GM18519 (cell line): Measurements from ENCODE around the gene TMEM207.

Source experiments
- ATAC-seq: cut with Tn5 transposase; IDR thresholded peaks from one replicate; pipeline ENCODE4 v1.9.1; 2021; ENCODE audit warnings: mild to moderate bottlenecking, moderate library complexity; ENCODE audit not compliant: unreplicated experiment, low FRiP score

Gene TMEM207

DNA sequence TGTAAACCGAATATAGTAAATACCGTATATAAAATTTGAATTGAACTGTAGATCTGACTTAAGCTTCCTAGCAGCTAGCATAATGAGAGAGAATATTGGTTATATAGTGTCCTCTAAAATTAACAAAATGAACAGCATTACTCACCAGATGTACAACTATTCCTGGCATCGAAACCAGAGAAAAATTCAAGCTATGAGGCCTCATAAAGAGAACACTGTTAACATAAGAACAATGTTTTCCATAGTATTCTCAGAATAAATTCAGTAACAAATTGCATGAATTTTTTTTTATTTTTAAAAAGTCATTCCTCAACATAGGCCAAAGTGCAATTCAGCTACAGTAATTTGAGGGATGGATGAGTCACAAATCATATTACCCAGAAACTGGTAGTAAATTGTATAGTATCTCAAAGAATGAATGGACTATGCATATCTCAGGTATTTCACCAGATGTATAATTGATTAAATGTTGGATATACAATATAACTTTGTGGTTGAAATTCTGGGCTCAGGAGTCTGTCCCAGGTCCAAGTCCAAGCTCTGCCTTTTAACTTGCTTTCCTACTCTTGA is 5.0 kb downstream of the TMEM207 start:
- ATAC-seq = no peak

DNA sequence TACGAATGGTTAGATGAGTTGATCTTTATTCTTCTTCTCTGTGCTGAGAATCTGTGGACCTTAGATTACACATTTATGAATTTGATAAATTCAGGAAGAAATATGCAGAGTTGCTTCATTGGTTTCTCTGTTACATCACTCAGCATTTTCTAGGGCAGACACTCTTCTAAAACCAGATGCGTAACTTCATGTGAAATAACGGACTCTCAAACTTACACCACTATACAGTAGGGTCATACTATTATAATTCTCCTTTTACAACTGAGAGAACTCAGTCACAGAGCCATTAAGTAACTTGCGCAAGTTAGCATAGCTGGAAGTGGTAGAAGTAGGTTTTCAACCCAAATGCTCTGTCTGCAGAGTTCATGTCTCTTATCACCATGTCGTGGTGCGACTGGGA is 5.7 kb downstream of the TMEM207 start:
- ATAC-seq = no peak

DNA sequence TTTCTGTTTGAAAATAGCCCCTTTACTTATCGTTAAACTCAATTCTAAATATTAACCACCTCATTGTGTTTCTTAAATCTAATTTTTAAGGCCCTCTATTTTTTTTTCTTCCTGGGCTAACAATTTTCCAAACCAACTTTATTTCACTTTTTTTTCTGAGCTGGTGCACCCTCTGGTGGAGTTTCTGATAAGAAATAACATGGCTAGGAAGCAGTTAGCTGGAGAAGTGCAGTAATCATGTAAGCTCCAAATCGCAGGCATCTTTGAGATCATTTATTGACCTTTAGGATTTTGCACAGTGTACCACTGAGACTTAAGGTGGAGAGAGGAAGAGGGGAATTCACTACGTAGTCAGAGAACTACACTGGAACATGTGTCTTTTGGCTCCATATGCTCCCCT is 6.4 kb downstream of the TMEM207 start:
- no peak for ATAC-seq

DNA sequence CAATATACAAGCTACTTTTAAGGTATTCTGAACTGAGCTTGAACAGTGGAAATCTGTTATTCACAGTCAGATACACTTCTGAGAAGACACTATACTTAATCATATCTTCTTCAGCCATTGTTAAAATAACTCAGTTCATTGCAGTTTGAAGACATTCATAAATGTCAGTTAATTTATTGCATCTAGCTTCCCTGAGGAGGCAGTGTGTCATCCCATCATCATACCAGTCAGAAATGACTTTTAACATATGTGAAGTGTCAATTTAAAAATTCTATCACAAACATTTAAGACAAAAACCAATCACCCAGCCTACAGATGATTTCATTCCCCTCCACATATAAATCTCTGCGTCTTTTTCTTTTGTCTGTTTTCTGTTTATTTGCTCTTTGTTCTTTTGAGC is 7.5 kb downstream of the TMEM207 start:
- no peak for ATAC-seq

- no peak for ATAC-seq
These were observed 13.4 kb downstream of the TMEM207 start for GRCh38 chr3:190436331-190436730.

- no peak for ATAC-seq
These were observed 14.1 kb downstream of the TMEM207 start for GRCh38 chr3:190435618-190436017.

DNA sequence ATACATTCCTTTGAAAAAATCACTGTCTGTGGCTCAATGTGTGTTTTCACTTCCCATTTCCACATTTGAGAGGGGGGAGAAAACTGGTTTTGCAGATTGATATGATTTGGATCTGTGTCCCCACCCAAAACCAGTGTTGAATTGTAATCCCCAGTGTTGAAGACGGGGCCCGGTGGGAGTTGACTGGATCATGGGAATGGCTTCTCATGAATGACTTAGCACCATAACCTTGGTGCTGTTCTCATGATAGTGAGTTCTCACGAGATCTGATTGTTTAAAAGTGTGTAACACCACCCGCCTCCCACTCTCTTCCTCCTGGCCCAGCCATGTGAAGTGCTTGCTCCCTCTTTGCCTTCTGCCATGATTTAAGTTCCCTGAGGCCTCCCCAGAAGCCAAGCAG is 16.1 kb downstream of the TMEM207 start:
- ATAC-seq = no peak

DNA sequence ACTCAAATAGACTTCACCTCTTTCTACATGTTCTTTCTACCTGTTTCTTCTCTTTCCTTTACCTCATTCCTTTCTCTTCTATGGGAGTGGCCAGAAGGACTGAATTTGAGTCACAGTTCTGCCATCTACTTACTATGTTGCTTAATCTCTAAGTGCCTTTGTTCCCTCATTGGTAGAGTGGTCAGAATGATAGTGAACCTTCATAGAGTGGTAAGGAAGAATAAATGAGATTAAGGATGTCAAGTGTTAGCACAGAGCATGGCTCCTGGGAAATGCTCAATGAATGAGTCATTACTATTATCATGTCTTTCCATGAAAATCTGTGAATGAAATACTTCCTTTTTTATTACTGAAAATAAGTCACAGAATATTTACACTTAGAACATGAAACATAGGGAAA is 17.5 kb downstream of the TMEM207 start:
- no peak for ATAC-seq

- no peak for ATAC-seq
These were observed 18.8 kb downstream of the TMEM207 start for GRCh38 chr3:190430906-190431305.

GRCh38 chr3:190429681-190430080 is 20.0 kb downstream of the TMEM207 start:
- no peak for ATAC-seq

DNA sequence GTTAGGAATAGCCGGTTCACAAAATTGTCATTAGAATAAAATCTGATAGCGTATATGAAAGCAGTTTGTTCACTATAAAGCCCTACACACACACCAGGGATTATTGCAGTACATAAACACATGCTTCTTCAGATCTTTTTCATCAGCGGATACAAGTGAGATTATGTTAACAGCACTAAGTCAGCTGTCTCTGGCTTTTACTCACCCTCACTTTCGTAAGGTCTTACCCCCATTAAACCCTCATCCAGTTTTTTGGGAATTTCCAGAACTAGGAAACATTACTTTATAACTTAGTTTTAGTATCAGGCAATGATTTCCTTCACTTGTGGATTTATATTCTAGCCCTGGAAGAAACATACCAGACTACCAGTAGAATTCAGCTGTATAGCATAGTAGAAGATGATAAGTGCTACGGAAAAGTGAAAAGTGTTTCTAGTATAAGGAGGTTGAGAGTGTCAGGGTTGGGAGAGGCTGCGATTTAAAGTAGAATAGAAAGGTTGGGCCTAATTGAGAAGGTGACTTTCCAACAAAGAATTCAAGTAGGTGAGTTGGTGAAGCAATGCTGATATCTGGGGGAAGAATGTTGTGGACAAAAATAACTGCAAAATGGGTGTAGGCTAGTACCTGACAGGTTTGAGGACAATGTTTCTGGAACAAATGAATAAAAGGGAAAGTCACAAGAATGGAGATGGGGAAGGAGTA is 22.7 kb downstream of the TMEM207 start:
- ATAC-seq = no peak

GRCh38 chr3:190425833-190426232 is 23.9 kb downstream of the TMEM207 start:
- ATAC-seq = no peak

DNA sequence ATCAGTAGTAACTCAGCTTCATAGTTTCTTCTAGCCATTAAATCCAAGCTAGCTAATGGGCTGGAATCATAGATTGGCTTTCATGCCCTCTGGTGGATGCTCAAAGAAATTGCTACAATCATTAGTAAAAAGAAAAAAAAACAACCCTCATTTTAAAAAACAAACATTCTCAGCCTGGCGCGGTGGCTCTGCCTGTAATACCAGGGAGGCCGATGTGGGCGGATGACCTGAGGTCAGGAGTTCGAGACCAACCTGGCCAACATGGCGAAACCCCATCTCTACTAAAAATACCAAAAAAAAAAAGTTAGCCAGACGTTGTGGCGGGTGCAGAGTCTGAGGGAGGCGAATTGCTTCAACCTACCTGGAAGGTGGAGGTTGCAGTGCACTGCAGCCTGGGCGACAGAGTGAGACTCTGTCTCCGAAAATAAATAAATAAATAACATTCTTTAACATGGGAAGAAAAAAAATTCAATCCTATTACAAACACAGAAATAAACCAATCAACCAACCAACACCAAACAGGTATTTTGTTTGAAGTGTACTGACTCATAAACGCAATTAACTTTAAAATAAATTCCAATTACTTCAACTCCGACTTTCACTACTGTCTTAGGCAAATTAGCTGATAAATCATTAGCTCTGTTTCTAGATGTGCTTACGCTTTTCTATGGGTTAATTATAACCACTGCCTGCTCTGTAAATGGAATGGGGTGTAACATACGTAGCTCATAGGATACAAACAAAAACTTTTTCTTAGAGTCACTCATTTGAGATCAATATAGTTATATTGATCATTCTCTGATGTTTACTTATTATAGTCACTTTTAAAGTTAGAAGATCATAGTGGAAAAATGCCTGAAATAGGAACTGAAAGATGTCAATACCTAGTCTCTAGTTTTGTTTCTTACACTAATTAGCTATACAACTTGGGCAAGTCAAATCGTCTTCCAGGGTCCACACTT is 24.9 kb downstream of the TMEM207 start:
- ATAC-seq = peak; percentile 57

GRCh38 chr3:190424108-190424477 is 25.6 kb downstream of the TMEM207 start:
- peak; percentile 8 for ATAC-seq

DNA sequence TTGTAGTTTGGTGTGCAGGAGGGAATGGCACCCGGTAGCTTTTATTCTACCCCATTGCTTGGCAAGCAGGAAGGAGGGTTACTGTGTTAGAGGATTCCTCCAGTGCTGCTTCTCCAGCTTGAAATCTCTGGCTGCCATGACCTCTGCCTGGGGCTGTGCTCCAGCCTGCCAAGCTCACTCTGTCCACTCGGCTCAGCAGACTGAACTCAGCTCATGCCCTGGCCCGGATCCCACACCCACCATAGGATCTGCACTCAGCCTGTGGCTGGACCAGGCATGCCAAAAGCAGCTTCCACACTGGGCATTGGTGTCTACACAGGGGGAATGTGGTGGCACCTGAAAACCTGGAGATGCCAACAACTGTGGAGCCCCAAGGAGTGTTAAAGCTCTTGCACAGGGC is 35.4 kb downstream of the TMEM207 start:
- ATAC-seq = no peak

DNA sequence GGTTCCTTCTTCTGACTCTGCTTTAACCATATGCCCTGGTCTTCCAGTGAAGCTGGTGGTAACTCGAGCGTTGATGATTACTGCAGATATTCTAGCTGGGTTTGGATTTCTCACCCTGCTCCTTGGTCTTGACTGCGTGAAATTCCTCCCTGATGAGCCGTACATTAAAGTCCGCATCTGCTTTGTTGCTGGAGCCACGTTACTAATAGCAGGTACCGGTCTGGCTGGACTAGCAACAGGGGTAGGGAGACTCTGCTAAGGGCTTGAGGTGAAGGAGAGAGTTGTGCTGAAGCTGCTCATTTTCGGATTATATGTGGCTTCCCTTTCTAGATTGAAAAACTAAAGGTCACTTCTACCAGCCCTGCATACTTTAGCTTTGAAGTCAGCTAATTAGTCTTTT is 45.0 kb downstream of the TMEM207 start:
- no peak for ATAC-seq

- no peak for ATAC-seq
These were observed 47.7 kb downstream of the TMEM207 start for GRCh38 chr3:190401963-190402362.

GRCh38 chr3:190399677-190400076 is 50.0 kb downstream of the TMEM207 start:
- no peak for ATAC-seq

DNA sequence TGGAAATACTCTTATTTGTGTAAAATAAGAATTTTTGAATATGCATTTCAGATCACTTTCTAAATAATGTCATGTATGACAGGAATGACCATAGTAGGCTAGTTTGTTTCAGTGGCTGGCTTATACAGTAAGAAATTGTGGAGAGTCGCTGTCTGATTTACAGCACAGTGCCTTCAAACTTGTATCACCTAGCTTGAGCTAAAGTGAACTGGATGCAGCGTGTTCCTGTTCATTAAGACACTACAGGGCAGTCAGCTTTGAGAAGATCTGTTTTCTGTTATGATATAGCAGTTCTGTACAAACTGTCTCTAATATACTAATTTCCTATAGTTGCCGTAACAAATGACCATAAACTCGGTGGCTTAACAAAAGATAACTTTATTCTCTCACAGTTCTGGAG is 51.8 kb downstream of the TMEM207 start:
- ATAC-seq = no peak

- ATAC-seq = no peak
These were observed 53.7 kb downstream of the TMEM207 start for GRCh38 chr3:190396001-190396400.

- ATAC-seq = no peak
These were observed 61.0 kb downstream of the TMEM207 start for GRCh38 chr3:190388703-190389102.
